ENCODE data around the gene IL31RA.

GRCh38 chr5:55913466-55914413 lies 62.6 kb downstream of the IL31RA start:
- TF ChIP-seq POLR2A (IDR thresholded peaks at IDR 0.05), result no peak
- TF ChIP-seq, protein P1, sequence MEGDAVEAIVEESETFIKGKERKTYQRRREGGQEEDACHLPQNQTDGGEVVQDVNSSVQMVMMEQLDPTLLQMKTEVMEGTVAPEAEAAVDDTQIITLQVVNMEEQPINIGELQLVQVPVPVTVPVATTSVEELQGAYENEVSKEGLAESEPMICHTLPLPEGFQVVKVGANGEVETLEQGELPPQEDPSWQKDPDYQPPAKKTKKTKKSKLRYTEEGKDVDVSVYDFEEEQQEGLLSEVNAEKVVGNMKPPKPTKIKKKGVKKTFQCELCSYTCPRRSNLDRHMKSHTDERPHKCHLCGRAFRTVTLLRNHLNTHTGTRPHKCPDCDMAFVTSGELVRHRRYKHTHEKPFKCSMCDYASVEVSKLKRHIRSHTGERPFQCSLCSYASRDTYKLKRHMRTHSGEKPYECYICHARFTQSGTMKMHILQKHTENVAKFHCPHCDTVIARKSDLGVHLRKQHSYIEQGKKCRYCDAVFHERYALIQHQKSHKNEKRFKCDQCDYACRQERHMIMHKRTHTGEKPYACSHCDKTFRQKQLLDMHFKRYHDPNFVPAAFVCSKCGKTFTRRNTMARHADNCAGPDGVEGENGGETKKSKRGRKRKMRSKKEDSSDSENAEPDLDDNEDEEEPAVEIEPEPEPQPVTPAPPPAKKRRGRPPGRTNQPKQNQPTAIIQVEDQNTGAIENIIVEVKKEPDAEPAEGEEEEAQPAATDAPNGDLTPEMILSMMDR (IDR thresholded peaks at IDR 0.05), result no peak
